Prostate gland (tissue), 2 donors: Measurements from ENCODE around the gene COL4A2. TPM values are rescaled to one million over a fixed set of nuclear protein-coding genes. Genes with fewer than 3 reads are reported as not detected.

ENCODE experiments used
- DNase-seq: peaks from one replicate; pipeline ENCODE4 v3.0.0-alpha.2; 2019; ENCODE audit warnings: low spot score
- H3K27ac ChIP-seq, 2 donors: fragments of 200-600 bp; sonication (generic); 2 replicates each; pipeline ENCODE4 v1.5.1; 2017 to 2019
- H3K27me3 ChIP-seq: fragments of 200-600 bp; sonication (generic); replicated peaks from 2 replicates; pipeline ENCODE4 v1.5.1; 2019; ENCODE audit not compliant: insufficient read depth
- H3K36me3 ChIP-seq, 2 donors: fragments of 200-600 bp; sonication (generic); 1 replicate in 1 of 2; 2 replicates in 1 of 2; pipeline versions ENCODE4 v1.5.1 to v1.8.1; 2017 to 2019
- H3K4me1 ChIP-seq: fragments of 200-600 bp; sonication (generic); replicated peaks from 2 replicates; pipeline ENCODE4 v1.5.1; 2019
- H3K4me3 ChIP-seq, 2 donors: fragments of 200-600 bp; sonication (generic); 2 replicates each; pipeline ENCODE4 v1.5.1; 2017 to 2019
- H3K9me3 ChIP-seq: fragments of 200-600 bp; sonication (generic); 2 replicates; pipeline ENCODE4 v1.5.1; 2017
- POLR2A ChIP-seq: fragments of 450-650 bp; IDR thresholded peaks from one replicate; pipeline ENCODE4 v1.6.1; 2016; ENCODE audit warnings: antibody characterized with exemption, mild to moderate bottlenecking
- POLR2AphosphoS5 ChIP-seq: sonication (generic); formaldehyde crosslinking; IDR thresholded peaks from one replicate; pipeline ENCODE4 v1.6.1; 2017; ENCODE audit warnings: antibody characterized with exemption
- WGBS: methylation state at CpG from one replicate; pipeline ENCODE4 v1.1.5; 2018; 5-methylcytosine and 5-hydroxymethylcytosine counted together
- intact Hi-C: fragments of 100-400 bp; cut with DNase I; formaldehyde crosslinking; loops from one replicate; pipeline ENCODE4 v1.14.2; 2022
- total RNA-seq, 2 donors: library from RNA; depleted of rRNA; stranded (reverse); fragments of >200 nt; gene quantifications; one replicate each; pipeline ENCODE4 v1.1.0, GENCODE V29; 2016
- TF ChIP-seq, protein P1 (sequence below), 4 experiments: fragments of 200-600 bp in 2 of 4; fragments of 450-650 bp in 2 of 4; sonication (generic) in 2 of 4; IDR thresholded peaks; 1 replicate in 3 of 4; 2 replicates in 1 of 4; pipeline ENCODE4 v1.5.1; 2016 to 2019; ENCODE audit warnings: antibody characterized with exemption in 4 of 4, mild to moderate bottlenecking in 2 of 4, moderate library complexity in 2 of 4

COL4A2 gene
- total RNA-seq, 2 donors from 2014 or later = 82.8 to 193 TPM

DNA sequence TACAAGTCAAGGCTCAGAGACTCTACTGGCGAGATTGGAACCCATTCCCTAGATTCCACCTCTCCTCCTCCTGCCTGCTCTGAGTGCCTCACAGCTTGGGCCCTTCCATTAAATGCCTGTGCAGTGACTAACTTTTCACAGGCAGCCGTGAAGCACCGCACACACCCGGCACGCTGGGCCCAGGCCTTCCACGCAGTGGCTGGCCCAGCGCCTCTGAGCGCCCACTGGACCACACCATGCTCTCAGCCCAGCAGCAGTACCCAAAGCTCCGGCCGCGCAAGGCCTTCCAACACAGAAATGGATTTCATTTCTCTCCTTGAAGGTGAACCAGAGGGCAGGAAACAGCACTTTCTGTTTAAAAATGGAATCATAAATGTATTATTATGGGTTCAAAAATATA lies 228.4 kb downstream of the COL4A2 start:
- Histone ChIP-seq H3K4me3 (no peak overlapping the region), H3K27me3 (no peaks in the 10 kb centered on the region), H3K27ac (no peak overlapping the region), H3K9me3 (no peaks in the 10 kb centered on the region), H3K4me1 (no peaks in the 10 kb centered on the region), H3K36me3 (no peaks in the 10 kb centered on the region)
- intact Hi-C loops = no loop called here
- DNase-seq = no peak
- WGBS = 95% methylated on average over 11 of the region's 11 CpGs
- TF ChIP-seq POLR2A (no peak), POLR2AphosphoS5 (no peak)
- TF ChIP-seq, protein P1, sequence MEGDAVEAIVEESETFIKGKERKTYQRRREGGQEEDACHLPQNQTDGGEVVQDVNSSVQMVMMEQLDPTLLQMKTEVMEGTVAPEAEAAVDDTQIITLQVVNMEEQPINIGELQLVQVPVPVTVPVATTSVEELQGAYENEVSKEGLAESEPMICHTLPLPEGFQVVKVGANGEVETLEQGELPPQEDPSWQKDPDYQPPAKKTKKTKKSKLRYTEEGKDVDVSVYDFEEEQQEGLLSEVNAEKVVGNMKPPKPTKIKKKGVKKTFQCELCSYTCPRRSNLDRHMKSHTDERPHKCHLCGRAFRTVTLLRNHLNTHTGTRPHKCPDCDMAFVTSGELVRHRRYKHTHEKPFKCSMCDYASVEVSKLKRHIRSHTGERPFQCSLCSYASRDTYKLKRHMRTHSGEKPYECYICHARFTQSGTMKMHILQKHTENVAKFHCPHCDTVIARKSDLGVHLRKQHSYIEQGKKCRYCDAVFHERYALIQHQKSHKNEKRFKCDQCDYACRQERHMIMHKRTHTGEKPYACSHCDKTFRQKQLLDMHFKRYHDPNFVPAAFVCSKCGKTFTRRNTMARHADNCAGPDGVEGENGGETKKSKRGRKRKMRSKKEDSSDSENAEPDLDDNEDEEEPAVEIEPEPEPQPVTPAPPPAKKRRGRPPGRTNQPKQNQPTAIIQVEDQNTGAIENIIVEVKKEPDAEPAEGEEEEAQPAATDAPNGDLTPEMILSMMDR (IDR thresholded peaks at IDR 0.05) = no peak

DNA sequence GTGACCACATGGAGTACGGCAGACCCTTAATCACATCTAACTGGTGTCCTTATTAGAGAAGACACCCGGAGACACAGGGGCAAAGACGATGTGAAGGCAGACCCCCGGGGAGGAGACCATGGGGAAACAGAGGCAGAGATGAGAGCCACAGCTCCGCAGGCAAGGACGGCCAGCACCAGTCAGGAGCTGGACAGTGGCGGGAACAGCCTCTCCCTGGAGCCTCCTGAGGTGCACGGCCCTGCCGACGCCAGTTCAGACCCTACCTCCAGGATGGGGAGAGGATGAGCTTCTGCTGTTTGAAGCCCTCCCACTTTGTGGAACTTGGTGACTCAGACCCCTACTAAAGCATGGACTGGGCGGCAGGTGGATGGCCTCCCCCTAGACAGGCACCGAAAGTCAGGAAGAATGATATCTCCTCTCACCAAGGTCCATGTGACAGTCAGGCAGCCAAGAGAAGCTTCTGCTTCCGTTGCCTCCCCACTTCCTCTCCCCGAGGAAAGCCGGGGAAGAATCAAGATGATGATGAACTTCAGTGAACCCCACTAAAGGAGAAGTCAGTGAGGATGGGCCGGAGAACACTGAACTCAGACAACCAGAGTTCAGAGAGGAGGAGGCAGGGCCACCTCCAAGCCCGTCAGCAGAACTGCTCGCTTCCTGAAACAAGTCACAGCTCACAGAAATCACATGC lies 229.1 kb downstream of the COL4A2 start:
- Histone ChIP-seq H3K27me3 (no peaks in the 10 kb centered on the region), H3K4me1 (no peaks in the 10 kb centered on the region), H3K9me3 (no peaks in the 10 kb centered on the region), H3K36me3 (no peaks in the 10 kb centered on the region), H3K27ac (no peak overlapping the region), H3K4me3 (no peak overlapping the region)
- WGBS = 81% methylated on average over 18 of the region's 18 CpGs
- TF ChIP-seq POLR2A = no peak
- TF ChIP-seq POLR2AphosphoS5 = no peak
- TF ChIP-seq, protein P1 (IDR thresholded peaks at IDR 0.05) = no peak
- intact Hi-C loops = no loop called here
- DNase-seq = no peak

DNA sequence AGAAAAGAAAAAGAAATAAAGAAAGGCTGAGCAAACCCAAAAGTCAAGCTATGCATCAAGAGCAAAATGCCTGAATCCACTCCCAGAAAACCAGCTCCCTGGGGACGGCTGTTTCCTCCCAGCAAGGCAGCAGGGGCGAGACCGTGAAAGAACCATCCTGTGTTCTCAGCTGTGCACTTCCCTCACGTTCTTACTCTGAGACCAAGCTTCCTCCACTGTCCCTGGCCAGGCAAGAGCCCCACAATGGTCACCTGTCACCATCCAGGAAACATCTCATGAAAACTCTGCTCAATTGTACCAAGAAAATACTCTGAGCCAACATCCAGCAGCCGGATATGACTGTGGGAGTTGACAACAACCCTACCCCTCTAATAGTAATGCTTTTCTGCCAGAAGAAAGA lies 231.5 kb downstream of the COL4A2 start:
- WGBS = 56% methylated on average over 5 of the region's 5 CpGs
- Histone ChIP-seq H3K9me3 (no peaks in the 10 kb centered on the region), H3K4me1 (peaks cover 9% of the 10 kb centered on the region), H3K4me3 (no peak overlapping the region), H3K36me3 (no peaks in the 10 kb centered on the region), H3K27ac (no peak overlapping the region), H3K27me3 (no peaks in the 10 kb centered on the region)
- intact Hi-C loops = no loop called here
- TF ChIP-seq, protein P1 (IDR thresholded peaks at IDR 0.05) = no peak
- TF ChIP-seq POLR2AphosphoS5 = no peak
- no peak for TF ChIP-seq POLR2A
- DNase-seq = no peak

DNA sequence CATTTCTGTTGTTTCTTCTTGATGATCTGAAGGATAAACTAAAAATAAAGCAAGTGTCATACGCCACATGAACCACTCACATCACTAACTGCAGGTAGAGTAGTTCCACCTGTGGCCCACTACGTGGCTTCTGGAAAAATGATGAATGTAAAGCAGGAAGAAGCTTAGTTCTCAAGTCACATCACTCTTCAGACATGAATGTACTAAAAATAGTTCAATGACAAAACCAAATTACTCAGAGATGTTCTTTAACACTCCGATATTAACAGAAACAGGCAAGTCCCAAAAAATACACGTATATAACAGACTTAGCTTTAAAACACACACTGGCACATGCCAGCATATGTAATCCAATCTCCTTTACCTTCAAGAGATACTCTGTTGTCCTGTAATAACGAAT lies 232.8 kb downstream of the COL4A2 start:
- peaks cover 9% of the 10 kb centered on the region for H3K4me1 ChIP-seq
- H3K27me3 ChIP-seq = no peaks in the 10 kb centered on the region
- DNase-seq = no peak
- no peak overlapping the region for H3K4me3 ChIP-seq
- no peaks in the 10 kb centered on the region for H3K36me3 ChIP-seq
- TF ChIP-seq POLR2AphosphoS5 = no peak
- TF ChIP-seq POLR2A = no peak
- TF ChIP-seq, protein P1 (IDR thresholded peaks at IDR 0.05) = no peak
- no peak overlapping the region for H3K27ac ChIP-seq
- intact Hi-C loops = no loop called here
- 74% methylated on average over 5 of the region's 5 CpGs for WGBS
- H3K9me3 ChIP-seq = no peaks in the 10 kb centered on the region

DNA sequence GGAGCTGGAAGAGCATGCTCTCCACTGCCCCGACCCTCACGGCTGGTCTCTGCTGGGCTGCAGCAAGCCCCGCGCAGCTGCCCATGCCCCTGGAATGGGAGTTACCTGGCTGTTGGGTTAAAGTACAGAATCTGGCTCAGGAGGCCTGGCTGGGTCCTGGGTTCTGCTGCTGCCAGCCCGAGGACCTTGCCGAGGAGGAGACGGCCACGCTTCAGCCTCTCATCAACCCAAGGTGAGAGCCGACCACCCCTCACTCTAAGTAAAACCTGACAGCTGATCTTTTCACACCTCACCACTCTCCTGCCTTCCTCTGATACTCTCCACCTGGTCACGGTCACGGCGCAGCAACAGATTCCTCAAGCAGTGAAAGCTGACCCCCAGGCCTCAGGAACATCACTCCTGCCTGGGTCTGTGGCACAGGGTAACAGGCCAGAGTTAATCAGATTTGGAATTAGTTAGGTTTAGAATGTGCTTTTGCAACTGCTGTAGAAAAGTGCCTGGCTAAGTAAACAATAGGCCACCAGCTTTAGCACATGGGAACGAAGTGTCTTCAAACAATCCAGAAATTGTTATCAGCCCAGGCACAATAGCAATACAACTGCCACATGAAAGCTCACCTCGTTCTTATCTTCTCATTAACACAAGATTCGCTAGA lies 233.9 kb downstream of the COL4A2 start:
- no peaks in the 10 kb centered on the region for H3K36me3 ChIP-seq
- 41% methylated on average over 13 of the region's 15 CpGs for WGBS
- no peak overlapping the region for H3K4me3 ChIP-seq
- no peaks in the 10 kb centered on the region for H3K27me3 ChIP-seq
- peak overlapping the region; percentile 40 to 48 for H3K27ac ChIP-seq
- H3K4me1 ChIP-seq = peaks cover 9% of the 10 kb centered on the region
- TF ChIP-seq, protein P1 (IDR thresholded peaks at IDR 0.05) = no peak
- TF ChIP-seq POLR2AphosphoS5 (peak; percentile 67), POLR2A (no peak)
- DNase-seq = no peak
- no peaks in the 10 kb centered on the region for H3K9me3 ChIP-seq
- intact Hi-C loops = no loop called here
